Measurements from ENCODE around the gene CCDC9B. TPM values are rescaled to one million over a fixed set of nuclear protein-coding genes. Genes with fewer than 3 reads are reported as not detected.
A peak's percentile ranks its signal among the peaks of the same experiment; 100 is the strongest.

Gene CCDC9B
- total and polyA plus RNA-seq, 2 experiments from 2014 or later = 8.2 to 14.6 TPM

DNA sequence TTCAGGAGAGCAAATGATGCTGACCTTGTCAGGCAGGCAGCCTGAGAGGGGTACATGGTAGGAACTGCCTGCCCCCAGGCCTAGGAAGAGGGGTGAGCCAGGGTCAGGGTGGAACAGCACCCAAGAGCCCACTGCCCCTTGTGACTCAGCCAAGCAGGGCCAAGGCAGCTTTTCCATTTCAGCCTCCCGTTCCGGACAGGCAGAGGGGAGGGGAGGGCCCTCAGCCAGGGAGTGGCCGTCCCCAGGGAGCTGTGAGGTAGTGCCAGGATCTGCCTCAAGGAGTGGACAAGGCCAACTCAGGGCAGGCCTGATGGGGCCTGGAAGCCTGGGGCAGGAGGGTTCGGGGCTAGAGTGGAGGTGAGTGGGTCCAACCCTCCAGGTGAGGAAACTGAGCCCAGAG lies 52.8 kb downstream of the CCDC9B start:
- Histone ChIP-seq H3K9me3 (ENCODE audit: low read depth) (no peaks in the 10 kb centered on the region), H3K4me1 (ENCODE audit: low read depth) (peaks cover 33% of the 10 kb centered on the region), H3K36me3 (no peaks in the 10 kb centered on the region), H3K27ac (no peak overlapping the region), H3K27me3 (peaks cover 25% of the 10 kb centered on the region), H3K4me3 (no peak overlapping the region)
- TF ChIP-seq, protein P1, sequence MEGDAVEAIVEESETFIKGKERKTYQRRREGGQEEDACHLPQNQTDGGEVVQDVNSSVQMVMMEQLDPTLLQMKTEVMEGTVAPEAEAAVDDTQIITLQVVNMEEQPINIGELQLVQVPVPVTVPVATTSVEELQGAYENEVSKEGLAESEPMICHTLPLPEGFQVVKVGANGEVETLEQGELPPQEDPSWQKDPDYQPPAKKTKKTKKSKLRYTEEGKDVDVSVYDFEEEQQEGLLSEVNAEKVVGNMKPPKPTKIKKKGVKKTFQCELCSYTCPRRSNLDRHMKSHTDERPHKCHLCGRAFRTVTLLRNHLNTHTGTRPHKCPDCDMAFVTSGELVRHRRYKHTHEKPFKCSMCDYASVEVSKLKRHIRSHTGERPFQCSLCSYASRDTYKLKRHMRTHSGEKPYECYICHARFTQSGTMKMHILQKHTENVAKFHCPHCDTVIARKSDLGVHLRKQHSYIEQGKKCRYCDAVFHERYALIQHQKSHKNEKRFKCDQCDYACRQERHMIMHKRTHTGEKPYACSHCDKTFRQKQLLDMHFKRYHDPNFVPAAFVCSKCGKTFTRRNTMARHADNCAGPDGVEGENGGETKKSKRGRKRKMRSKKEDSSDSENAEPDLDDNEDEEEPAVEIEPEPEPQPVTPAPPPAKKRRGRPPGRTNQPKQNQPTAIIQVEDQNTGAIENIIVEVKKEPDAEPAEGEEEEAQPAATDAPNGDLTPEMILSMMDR (IDR thresholded peaks at IDR 0.05; ENCODE audit: low read depth, low read length) = no peak
- no peak for DNase-seq (ENCODE audit: low read depth in 1 of 2, low spot score in 1 of 2)

DNA sequence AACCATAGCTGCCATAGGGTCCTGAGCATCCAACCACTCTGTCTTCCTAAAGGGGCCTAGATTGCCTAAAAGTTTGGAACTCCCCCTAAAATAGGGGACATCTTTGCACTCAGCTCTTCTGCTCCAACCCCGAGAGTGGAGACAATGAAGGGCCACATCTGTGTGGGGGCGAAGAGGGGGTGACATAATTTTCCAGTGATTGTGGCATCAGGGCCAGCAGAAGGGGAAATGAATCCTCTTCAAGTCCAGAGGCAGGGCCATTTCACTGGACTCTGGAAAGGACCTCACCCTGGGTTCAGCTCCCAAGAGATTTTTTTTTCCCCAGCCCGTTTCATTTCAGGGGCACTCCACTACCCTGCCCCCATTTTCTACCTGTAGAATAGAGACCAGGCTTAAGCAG lies 53.2 kb downstream of the CCDC9B start:
- H3K27me3 ChIP-seq = peaks cover 29% of the 10 kb centered on the region
- no peaks in the 10 kb centered on the region for H3K9me3 ChIP-seq (ENCODE audit: low read depth)
- no peak overlapping the region for H3K27ac ChIP-seq
- no peaks in the 10 kb centered on the region for H3K36me3 ChIP-seq
- no peak for DNase-seq (ENCODE audit: low read depth in 1 of 2, low spot score in 1 of 2)
- H3K4me1 ChIP-seq (ENCODE audit: low read depth) = peaks cover 29% of the 10 kb centered on the region
- TF ChIP-seq, protein P1 (IDR thresholded peaks at IDR 0.05; ENCODE audit: low read depth, low read length) = no peak
- H3K4me3 ChIP-seq = no peak overlapping the region

DNA sequence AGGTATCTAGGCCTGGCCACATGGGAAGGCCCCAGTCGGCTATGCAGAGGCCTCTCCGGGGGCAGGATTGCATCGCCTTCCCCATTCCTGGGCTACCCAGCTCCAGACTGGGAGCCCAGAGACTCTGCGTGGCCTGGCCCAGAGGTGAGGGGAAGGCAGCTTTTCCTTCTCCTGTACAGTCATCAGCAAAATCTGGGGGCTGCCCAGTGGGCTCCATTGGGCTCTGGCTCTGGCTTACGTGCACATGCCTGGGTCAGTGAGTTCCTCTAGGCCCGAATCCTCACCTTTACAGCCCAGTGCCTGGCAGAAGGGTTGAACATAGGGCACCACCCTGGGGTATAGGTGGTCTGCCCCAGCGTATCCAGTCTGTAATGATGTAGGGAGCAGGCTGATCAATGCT lies 53.9 kb downstream of the CCDC9B start:
- no peak overlapping the region for H3K4me3 ChIP-seq
- no peaks in the 10 kb centered on the region for H3K9me3 ChIP-seq (ENCODE audit: low read depth)
- H3K27ac ChIP-seq = peak overlapping the region; percentile 24
- no peak for DNase-seq (ENCODE audit: low read depth in 1 of 2, low spot score in 1 of 2)
- TF ChIP-seq, protein P1 (IDR thresholded peaks at IDR 0.05; ENCODE audit: low read depth, low read length) = no peak
- peaks cover 31% of the 10 kb centered on the region for H3K27me3 ChIP-seq
- H3K36me3 ChIP-seq = no peaks in the 10 kb centered on the region
- peaks cover 26% of the 10 kb centered on the region for H3K4me1 ChIP-seq (ENCODE audit: low read depth)

DNA sequence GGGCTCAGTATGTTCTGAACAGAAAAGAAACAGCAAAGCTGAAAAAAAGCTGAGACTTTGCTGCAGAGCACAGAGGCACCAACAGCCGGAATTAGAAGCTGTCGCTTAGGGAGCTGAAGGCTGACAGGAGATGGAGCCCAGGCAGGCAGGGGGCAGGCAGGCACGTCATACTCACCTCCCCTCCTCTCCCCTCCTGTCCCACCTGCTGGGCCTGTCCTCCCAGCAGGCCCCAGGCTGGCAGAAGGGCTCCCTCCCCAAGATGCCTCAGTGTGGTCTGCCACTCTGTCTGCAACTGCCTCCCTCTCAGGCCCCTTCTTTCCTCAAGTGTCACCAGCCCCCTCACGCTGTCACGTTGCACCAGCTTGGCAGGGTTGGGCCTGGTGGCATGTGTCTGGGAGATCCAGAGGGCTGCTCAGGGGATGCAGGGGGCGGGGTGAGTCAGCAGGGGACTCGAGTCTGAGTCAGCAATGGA lies 54.6 kb downstream of the CCDC9B start:
- no peaks in the 10 kb centered on the region for H3K9me3 ChIP-seq (ENCODE audit: low read depth)
- H3K36me3 ChIP-seq = no peaks in the 10 kb centered on the region
- TF ChIP-seq, protein P1 (IDR thresholded peaks at IDR 0.05; ENCODE audit: low read depth, low read length) = no peak
- no peak overlapping the region for H3K4me3 ChIP-seq
- peaks cover 36% of the 10 kb centered on the region for H3K27me3 ChIP-seq
- peak in 1 of 2 donors; percentile 59 for DNase-seq (ENCODE audit: low read depth in 1 of 2, low spot score in 1 of 2)
- peak overlapping the region; percentile 90 for H3K27ac ChIP-seq
- H3K4me1 ChIP-seq (ENCODE audit: low read depth) = peaks cover 25% of the 10 kb centered on the region

DNA sequence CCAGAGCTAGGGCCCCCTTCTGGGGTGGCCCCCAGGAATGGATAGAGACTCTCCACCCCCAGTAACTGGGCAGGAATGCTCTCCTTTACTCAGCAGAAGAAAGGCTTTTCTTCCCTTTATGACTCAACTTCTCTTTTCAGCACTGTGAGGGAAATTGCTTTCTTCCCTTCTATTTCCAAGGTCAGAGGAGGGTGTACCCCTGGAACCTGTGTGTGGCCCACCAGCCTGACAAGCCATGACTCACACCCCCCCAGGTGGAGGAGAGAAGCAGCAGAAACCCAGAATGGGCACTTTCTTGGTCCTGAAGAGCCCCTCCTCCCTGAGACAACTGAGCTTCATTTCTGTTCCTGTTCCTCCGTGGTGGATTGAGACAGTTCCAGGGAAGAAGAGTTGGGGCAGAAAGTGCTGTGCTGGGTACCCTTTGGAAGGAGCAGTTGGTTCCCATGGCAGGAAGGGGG lies 55.2 kb downstream of the CCDC9B start:
- Histone ChIP-seq H3K27me3 (peaks cover 40% of the 10 kb centered on the region), H3K9me3 (ENCODE audit: low read depth) (no peaks in the 10 kb centered on the region), H3K36me3 (no peaks in the 10 kb centered on the region), H3K4me1 (ENCODE audit: low read depth) (peaks cover 30% of the 10 kb centered on the region), H3K27ac (peak overlapping the region; percentile 90), H3K4me3 (no peak overlapping the region)
- TF ChIP-seq, protein P1 (IDR thresholded peaks at IDR 0.05; ENCODE audit: low read depth, low read length) = no peak
- DNase-seq (ENCODE audit: low read depth in 1 of 2, low spot score in 1 of 2) = no peak

All from cardiac muscle cell (in vitro differentiated cells and primary cell).